ENCODE results near the gene HPCAL1. TPM values are rescaled to one million over a fixed set of nuclear protein-coding genes. Genes with fewer than 3 reads are reported as not detected.

Gene HPCAL1
- total RNA-seq, 4 donors from 2014 or later, result 34.5 to 54.2 (median 41.3) TPM

GRCh38 chr2:10305254-10305635 is 2.5 kb downstream of the HPCAL1 start:
- Histone ChIP-seq H3K36me3 (no peaks in the 10 kb centered on the region), H3K4me1 (peaks cover 38 to 49% (median 43%) of the 10 kb centered on the region in 4 donors), H3K27ac (replicated peaks in 1 of 4) (no peak overlapping the region), H3K4me3 (peak overlapping the region in 1 of 4 donors; percentile 90), H3K27me3 (no peaks in the 10 kb centered on the region), H3K9me3 (no peaks in the 10 kb centered on the region)
- TF ChIP-seq POLR2A (IDR thresholded peaks at IDR 0.05; ENCODE audit: low read depth) (no peak), EP300 (IDR thresholded peaks at IDR 0.05) (no peak), POLR2AphosphoS5 (IDR thresholded peaks at IDR 0.05) (no peak), CTCF (IDR thresholded peaks at IDR 0.05) (no peak)
- no peak for DNase-seq (ENCODE audit: extremely low spot score)
- 67% methylated on average over 4 of the region's 4 CpGs for WGBS
- intact Hi-C loops (cut with DNase I), result no loop called here

- 84% methylated on average over 10 of the region's 10 CpGs for WGBS
- intact Hi-C loops (cut with DNase I), result no loop called here
Measured at GRCh38 chr2:10305715-10306114, 3.0 kb downstream of the HPCAL1 start.

GRCh38 chr2:10306901-10307463 is 4.3 kb downstream of the HPCAL1 start:
- WGBS, result 85% methylated on average over 4 of the region's 4 CpGs
- Histone ChIP-seq H3K4me3 (no peak overlapping the region), H3K9me3 (no peaks in the 10 kb centered on the region), H3K4me1 (peaks cover 36 to 46% (median 39%) of the 10 kb centered on the region in 4 donors), H3K27ac (replicated peaks in 1 of 4) (no peak overlapping the region), H3K27me3 (no peaks in the 10 kb centered on the region), H3K36me3 (no peaks in the 10 kb centered on the region)
- DNase-seq (ENCODE audit: extremely low spot score), result no peak
- intact Hi-C loops (cut with DNase I), result no loop called here
- no peak for TF ChIP-seq POLR2A (IDR thresholded peaks at IDR 0.05; ENCODE audit: low read depth)
- no peak for TF ChIP-seq EP300 (IDR thresholded peaks at IDR 0.05)
- no peak for TF ChIP-seq POLR2AphosphoS5 (IDR thresholded peaks at IDR 0.05)
- no peak for TF ChIP-seq CTCF (IDR thresholded peaks at IDR 0.05)

More at GRCh38 chr2:10305715-10306114, 3.0 kb downstream of the HPCAL1 start:
- H3K4me1 ChIP-seq, result peaks cover 38 to 49% (median 43%) of the 10 kb centered on the region in 4 donors
- no peak overlapping the region for H3K4me3 ChIP-seq
- no peak for TF ChIP-seq EP300 (IDR thresholded peaks at IDR 0.05)
- TF ChIP-seq POLR2AphosphoS5 (IDR thresholded peaks at IDR 0.05), result no peak
- no peak for TF ChIP-seq POLR2A (IDR thresholded peaks at IDR 0.05; ENCODE audit: low read depth)
- no peak for TF ChIP-seq CTCF (IDR thresholded peaks at IDR 0.05)
- no peak overlapping the region for H3K27ac ChIP-seq (replicated peaks in 1 of 4)
- no peaks in the 10 kb centered on the region for H3K36me3 ChIP-seq
- H3K27me3 ChIP-seq, result no peaks in the 10 kb centered on the region
- H3K9me3 ChIP-seq, result no peaks in the 10 kb centered on the region
- DNase-seq (ENCODE audit: extremely low spot score), result no peak

- Histone ChIP-seq H3K9me3 (no peaks in the 10 kb centered on the region), H3K27ac (replicated peaks in 1 of 4) (no peak overlapping the region), H3K27me3 (no peaks in the 10 kb centered on the region), H3K4me3 (no peak overlapping the region), H3K36me3 (no peaks in the 10 kb centered on the region), H3K4me1 (peaks cover 32 to 41% (median 35%) of the 10 kb centered on the region in 4 donors)
- intact Hi-C loops (cut with DNase I), result no loop called here
- TF ChIP-seq CTCF (IDR thresholded peaks at IDR 0.05), result no peak
- TF ChIP-seq POLR2AphosphoS5 (IDR thresholded peaks at IDR 0.05), result no peak
- no peak for TF ChIP-seq POLR2A (IDR thresholded peaks at IDR 0.05; ENCODE audit: low read depth)
- TF ChIP-seq EP300 (IDR thresholded peaks at IDR 0.05), result no peak
- 76% methylated on average over 7 of the region's 7 CpGs for WGBS
- no peak for DNase-seq (ENCODE audit: extremely low spot score)
Measured at GRCh38 chr2:10307561-10308156, 5.0 kb downstream of the HPCAL1 start.
